ENCODE data around the gene CKS1B.

CKS1B gene

DNA sequence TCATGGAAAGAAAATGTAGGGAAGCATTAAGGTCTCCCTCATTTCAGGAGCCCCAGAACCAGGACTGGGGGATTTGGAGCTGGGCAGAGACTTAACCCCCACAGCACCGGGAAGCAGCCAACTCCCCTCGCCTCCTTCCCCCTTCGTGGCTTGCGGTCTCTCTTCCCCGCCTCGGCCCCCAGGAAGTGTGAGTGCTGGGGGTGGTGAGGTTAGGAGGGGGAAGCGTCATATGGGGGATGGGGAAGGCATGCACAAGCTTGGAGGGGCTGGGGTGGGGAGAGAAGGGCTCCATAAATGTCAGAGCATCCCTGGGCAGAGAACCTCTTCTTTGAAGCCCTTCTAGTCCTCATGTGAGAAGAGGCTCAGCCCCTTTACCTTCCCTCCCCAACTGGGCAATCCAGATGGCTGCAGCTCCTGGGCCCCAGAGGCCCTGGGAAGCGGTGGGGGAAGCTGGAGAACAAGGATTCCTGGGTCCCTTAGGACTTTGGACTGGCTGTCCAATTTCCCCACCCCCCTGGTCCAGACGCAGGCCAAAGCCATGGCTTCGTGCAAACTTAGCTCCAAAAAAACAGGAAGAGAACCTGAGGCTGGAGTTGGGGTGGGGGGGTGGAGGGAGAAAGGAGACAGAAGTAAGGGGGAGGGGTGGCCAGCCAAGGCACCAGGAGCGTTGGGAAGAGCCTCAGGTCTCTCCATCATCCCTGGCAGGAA lies 35.9 kb downstream of the CKS1B start:
- TF ChIP-seq, protein P1, sequence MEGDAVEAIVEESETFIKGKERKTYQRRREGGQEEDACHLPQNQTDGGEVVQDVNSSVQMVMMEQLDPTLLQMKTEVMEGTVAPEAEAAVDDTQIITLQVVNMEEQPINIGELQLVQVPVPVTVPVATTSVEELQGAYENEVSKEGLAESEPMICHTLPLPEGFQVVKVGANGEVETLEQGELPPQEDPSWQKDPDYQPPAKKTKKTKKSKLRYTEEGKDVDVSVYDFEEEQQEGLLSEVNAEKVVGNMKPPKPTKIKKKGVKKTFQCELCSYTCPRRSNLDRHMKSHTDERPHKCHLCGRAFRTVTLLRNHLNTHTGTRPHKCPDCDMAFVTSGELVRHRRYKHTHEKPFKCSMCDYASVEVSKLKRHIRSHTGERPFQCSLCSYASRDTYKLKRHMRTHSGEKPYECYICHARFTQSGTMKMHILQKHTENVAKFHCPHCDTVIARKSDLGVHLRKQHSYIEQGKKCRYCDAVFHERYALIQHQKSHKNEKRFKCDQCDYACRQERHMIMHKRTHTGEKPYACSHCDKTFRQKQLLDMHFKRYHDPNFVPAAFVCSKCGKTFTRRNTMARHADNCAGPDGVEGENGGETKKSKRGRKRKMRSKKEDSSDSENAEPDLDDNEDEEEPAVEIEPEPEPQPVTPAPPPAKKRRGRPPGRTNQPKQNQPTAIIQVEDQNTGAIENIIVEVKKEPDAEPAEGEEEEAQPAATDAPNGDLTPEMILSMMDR (IDR thresholded peaks at IDR 0.05; ENCODE audit: low read length) = no peak
- TF ChIP-seq EZH2 (optimal IDR thresholded peaks at IDR 0.05; ENCODE audit: low read depth, low read length) (no peak), EZH2phosphoT487 (IDR thresholded peaks at IDR 0.05; ENCODE audit: low read length) (no peak)
- peaks cover 70% of the 10 kb centered on the region for H3K79me2 ChIP-seq (ENCODE audit: low read length)
- H3K27me3 ChIP-seq (replicated peaks; ENCODE audit: insufficient read depth, low read length) = no peaks in the 10 kb centered on the region
- no peak overlapping the region for H3K9ac ChIP-seq (ENCODE audit: low read length)
- no peak overlapping the region for H3K27ac ChIP-seq (ENCODE audit: low read length)
- no peaks in the 10 kb centered on the region for H4K20me1 ChIP-seq (ENCODE audit: insufficient read depth, low read length)
- no peak overlapping the region for H2AFZ ChIP-seq (ENCODE audit: low read length)
- DNase-seq = no peak
- H3K4me3 ChIP-seq (ENCODE audit: low read length) = no peak overlapping the region
- H3K4me2 ChIP-seq (ENCODE audit: low read depth, low read length) = no peak overlapping the region
- H3K9me2 ChIP-seq (replicated peaks; ENCODE audit: insufficient read depth, low read length) = no peaks in the 10 kb centered on the region
- H3K4me1 ChIP-seq (ENCODE audit: low read length) = peaks cover 15% of the 10 kb centered on the region
- H3K9me3 ChIP-seq (replicated peaks; ENCODE audit: insufficient read depth, low read length) = no peaks in the 10 kb centered on the region
- peaks cover 19% of the 10 kb centered on the region for H3F3A ChIP-seq (ENCODE audit: insufficient read depth, low read length)
- H3K36me3 ChIP-seq (replicated peaks; ENCODE audit: insufficient read depth, low read length) = no peaks in the 10 kb centered on the region; the same call in 1 of the 2 replicates

DNA sequence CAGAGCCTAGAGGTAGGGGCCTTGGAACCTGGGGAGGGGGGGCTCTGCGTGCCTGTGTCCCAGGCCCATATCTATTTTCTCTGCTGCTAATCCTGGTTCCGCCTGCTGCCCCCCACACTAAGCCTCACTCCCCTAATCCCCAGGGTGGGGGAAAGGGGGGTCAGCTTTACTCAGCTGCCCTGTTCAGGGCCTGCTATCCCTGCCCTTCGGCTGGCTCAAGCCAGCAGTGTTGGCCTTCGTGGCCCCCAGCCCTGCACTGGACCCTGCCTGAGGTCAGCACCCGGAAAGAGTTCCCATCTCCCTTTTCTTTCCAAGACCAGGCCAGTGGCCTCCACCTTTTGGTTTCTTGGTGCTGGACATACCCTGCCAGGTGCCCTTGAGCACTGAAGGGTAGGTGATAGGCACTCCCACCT lies 36.5 kb downstream of the CKS1B start:
- no peak overlapping the region for H3K27ac ChIP-seq (ENCODE audit: low read length)
- no peak overlapping the region for H3K4me3 ChIP-seq (ENCODE audit: low read length)
- peaks cover 15% of the 10 kb centered on the region for H3K4me1 ChIP-seq (ENCODE audit: low read length)
- no peaks in the 10 kb centered on the region; the same call in 1 of the 2 replicates for H3K36me3 ChIP-seq (replicated peaks; ENCODE audit: insufficient read depth, low read length)
- no peak overlapping the region for H3K9ac ChIP-seq (ENCODE audit: low read length)
- H3K79me2 ChIP-seq (ENCODE audit: low read length) = peaks cover 64% of the 10 kb centered on the region
- no peak for DNase-seq
- no peaks in the 10 kb centered on the region for H3K9me2 ChIP-seq (replicated peaks; ENCODE audit: insufficient read depth, low read length)
- H3F3A ChIP-seq (ENCODE audit: insufficient read depth, low read length) = peaks cover 19% of the 10 kb centered on the region
- no peak overlapping the region for H3K4me2 ChIP-seq (ENCODE audit: low read depth, low read length)
- TF ChIP-seq, protein P1 (IDR thresholded peaks at IDR 0.05; ENCODE audit: low read length) = no peak
- no peak for TF ChIP-seq EZH2phosphoT487 (IDR thresholded peaks at IDR 0.05; ENCODE audit: low read length)
- no peak for TF ChIP-seq EZH2 (optimal IDR thresholded peaks at IDR 0.05; ENCODE audit: low read depth, low read length)
- no peaks in the 10 kb centered on the region for H3K9me3 ChIP-seq (replicated peaks; ENCODE audit: insufficient read depth, low read length)
- H4K20me1 ChIP-seq (ENCODE audit: insufficient read depth, low read length) = no peaks in the 10 kb centered on the region
- H3K27me3 ChIP-seq (replicated peaks; ENCODE audit: insufficient read depth, low read length) = no peaks in the 10 kb centered on the region
- no peak overlapping the region for H2AFZ ChIP-seq (ENCODE audit: low read length)

DNA sequence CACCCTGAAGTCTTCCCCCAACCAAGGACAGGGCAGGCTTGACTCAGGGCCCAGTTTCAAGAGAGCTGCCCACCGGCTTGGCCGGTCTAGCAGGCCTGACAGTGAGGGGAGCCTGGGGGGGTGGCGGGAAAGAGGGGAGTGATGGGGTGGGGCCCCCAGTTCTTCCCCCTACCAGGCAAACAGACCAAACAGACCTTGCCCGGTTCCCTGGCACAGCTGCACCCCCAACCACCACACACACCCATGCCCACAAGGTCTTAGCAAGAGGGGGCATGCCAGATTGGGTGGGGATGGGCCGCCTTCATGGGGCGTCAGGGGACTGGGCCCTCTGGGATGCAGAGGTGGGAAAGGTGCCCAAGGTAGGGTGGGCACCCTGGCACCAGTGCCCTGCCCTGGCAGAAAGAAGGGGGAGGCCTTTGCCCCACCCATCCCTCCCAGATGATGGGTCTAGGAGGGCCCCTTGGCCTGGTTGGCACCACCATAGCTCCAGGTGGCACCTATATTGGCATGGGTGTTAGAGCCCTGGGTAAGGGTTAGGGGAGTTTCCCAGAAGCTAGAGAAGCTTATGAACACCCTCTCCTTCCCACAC lies 37.0 kb downstream of the CKS1B start:
- Histone ChIP-seq H3K27ac (ENCODE audit: low read length) (no peak overlapping the region), H4K20me1 (ENCODE audit: insufficient read depth, low read length) (no peaks in the 10 kb centered on the region), H3K4me2 (ENCODE audit: low read depth, low read length) (no peak overlapping the region)

More for the DNA sequence above, 37.0 kb downstream of the CKS1B start:
- Histone ChIP-seq H3K4me3 (ENCODE audit: low read length) (no peak overlapping the region), H3K9me2 (replicated peaks; ENCODE audit: insufficient read depth, low read length) (no peaks in the 10 kb centered on the region), H3K9ac (ENCODE audit: low read length) (no peak overlapping the region), H3K4me1 (ENCODE audit: low read length) (peaks cover 15% of the 10 kb centered on the region), H3K9me3 (replicated peaks; ENCODE audit: insufficient read depth, low read length) (no peaks in the 10 kb centered on the region), H3K36me3 (replicated peaks; ENCODE audit: insufficient read depth, low read length) (no peaks in the 10 kb centered on the region; the same call in 1 of the 2 replicates), H3K79me2 (ENCODE audit: low read length) (peaks cover 59% of the 10 kb centered on the region), H2AFZ (ENCODE audit: low read length) (no peak overlapping the region), H3K27me3 (replicated peaks; ENCODE audit: insufficient read depth, low read length) (no peaks in the 10 kb centered on the region), H3F3A (ENCODE audit: insufficient read depth, low read length) (peaks cover 20% of the 10 kb centered on the region)
- TF ChIP-seq, protein P1 (IDR thresholded peaks at IDR 0.05; ENCODE audit: low read length) = no peak
- TF ChIP-seq EZH2 (optimal IDR thresholded peaks at IDR 0.05; ENCODE audit: low read depth, low read length) (no peak), EZH2phosphoT487 (IDR thresholded peaks at IDR 0.05; ENCODE audit: low read length) (no peak)
- no peak for DNase-seq
